ENCODE measurements around the gene UQCR10.
A peak's percentile ranks its signal among the peaks of the same experiment; 100 is the strongest.

Gene UQCR10

DNA sequence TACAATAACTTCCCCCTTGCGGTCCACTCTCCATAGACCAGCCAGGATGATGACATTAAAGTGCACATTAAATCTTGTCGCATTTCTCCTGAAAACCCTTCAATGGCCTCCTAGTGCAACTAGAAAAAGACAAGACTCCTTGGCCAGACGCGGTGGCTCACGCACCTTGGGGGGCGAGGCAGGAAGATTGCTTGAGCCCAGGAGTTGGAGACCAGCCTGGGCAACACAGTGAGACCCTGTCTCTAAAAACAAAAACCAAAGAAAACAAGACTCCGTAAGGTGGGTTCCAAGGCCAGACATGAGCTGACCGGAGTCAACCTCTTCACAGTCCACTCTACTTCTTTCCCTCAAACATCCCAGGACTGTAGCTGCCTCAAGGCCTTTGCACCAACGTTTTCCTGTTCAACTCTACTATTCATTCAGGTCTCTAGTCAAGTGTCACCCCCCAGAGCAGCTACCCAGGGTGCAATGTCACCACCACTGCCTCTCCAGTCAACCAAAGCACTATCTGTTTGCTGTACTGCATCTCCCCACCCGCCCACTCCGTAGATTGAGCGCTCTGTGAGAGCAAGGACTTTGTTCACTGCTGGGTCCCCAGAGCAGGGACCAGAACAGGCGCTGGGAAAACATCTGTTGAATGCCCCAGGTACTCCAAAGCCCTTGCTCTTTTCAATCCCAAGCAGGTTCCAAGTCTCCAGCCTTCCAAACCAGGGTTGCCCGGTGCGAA, 1.1 kb upstream of the UQCR10 start:
- no peak for DNase-seq

- DNase-seq, result peak; percentile 54 to 84 (median 72)
Observed at GRCh38 chr22:29766632-29767170, 468 bp upstream of the UQCR10 start, which contains the start of gene ZMAT5. TSS of gene ZMAT5 (minus strand) at chr22:29767007. CDS start at chr22:29748544, 18,463 bp downstream.

GRCh38 chr22:29768052-29768693, 1.0 kb downstream of the UQCR10 start:
- no peak for DNase-seq

DNA sequence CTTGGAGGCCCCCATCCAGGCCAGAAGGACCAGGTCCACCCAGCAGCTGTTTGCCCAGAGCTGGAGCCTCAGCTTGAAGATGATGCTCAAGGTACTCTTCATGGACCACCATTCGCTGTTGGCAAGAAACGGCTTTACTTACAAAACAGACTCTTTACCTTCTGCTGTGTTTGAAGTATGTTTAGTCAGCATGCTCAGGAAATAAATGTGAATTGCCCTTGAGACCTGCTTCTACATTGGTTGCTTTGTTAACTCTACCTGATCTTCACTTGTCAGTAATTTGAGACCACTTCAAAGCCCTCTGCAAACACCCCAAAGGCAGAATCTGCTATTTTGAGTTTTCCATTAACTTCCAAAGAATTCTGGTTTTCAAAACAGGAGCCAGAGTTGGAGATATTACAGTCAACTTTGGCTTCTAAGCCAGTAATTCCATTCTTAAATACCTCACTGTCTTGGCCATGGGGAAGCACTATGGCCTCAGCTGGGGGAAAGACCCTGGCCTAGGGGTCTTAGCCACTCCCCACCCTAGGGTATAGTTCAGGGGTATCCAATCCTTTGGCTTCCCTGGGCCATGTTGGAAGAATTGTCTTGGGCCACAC, 2.7 kb downstream of the UQCR10 start:
- DNase-seq, result no peak

- DNase-seq, result no peak
Observed at GRCh38 chr22:29772170-29772641, 5.0 kb downstream of the UQCR10 start.

DNA sequence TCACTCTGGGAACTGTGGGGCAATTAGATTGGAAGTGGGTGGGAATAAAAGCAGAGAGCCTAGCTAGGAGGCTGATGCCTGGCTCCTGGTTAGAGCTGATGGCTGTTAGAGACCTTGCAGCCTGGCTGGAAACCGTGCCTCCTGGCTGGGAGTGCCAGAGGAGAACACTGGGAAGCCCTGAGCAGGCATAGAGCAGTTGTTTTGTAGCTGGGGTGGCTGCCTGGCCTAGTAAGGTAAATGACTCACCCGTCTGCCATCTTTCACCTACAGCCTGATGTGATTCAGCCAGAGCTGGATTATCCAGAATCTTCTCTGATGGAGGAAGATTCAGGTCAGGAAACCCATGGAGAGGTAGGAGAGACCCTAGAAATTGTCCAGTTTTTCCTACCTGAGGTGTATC, 6.1 kb downstream of the UQCR10 start:
- no peak for DNase-seq

DNA sequence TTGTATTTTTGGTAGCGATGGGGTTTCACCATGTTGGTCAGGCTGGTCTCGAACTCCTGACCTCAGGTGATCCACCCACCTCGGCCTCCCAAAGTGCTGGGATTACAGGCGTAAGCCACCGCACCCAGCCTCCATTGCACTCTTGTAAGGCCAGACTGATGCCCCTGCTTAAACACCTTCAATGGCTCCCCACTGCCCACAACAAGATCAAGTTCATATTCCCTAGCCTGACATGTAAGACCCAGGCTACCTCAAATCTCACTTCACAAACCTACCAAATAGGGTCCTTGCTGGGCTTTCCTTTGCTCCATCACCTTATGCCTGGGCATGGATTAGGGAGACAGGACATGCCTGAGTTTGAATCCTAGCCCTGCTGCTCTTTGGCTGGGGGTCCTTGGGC, 13.1 kb downstream of the UQCR10 start:
- DNase-seq, result no peak

DNA sequence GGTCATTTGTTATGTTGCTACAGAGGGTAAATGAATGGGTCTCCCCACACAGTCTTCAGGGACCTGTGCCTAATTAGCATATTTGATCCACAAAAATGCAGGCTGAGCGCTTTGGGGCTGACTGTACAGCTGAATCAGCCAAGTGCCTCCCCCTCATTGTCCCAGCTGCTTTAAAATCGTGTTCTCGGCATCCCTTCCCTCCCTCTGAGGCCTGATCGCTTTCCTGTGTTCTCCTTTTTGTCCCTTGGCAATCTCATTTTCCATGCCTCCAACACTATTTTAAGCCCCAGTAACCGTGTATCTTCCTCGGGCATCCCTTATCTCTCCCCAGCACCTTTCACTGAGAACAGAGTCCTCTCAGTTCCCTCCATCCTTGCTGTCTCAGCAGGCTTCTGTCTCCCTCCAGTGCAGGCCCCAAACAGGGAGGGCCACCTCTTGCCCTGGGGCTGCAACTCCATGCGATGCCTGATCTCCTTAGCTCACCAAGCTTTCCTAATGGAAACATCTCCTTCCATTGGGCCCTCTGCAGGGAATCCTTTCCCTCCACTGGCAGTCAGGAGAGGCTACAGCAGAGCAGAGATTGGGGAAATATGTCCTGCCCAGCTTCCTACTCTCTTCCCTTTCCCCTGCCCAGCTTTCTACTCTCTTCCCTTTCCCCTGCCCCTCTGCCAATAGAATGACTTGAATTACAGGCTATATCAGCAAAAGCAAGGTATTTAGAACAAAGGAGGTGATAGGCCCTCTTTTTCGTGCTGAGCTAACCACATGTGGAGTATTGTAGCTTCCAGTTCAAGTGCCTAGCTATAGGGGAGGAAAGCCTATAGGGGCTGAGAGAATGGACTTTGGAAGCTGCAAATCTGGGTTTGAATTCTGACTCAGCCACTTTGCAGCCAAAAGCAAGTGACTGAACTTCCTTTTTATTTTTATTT, 13.8 kb downstream of the UQCR10 start:
- DNase-seq, result no peak

GRCh38 chr22:29782061-29782845, 15.1 kb downstream of the UQCR10 start:
- DNase-seq, result no peak

GRCh38 chr22:29784451-29785361, 17.5 kb downstream of the UQCR10 start:
- no peak for DNase-seq

DNA sequence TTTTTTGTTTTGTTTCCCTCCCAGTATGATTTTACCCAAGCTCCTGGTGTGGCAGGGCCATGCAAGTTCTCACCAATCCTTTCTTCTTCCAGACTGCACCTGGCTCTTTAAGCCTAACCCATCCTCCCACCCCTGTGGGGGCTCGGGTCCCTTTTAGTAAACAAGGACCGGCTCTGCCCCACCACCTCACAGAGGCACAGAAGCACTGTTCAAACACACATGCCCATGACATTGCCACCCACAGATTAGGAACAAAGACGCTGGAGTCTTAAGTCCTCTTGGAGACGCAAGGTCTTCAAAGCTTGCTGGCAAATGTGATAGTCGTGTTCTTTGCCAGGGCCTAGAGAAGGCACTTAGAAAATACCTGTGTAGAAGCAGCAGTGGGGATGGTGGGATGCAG, 18.9 kb downstream of the UQCR10 start:
- no peak for DNase-seq

DNA sequence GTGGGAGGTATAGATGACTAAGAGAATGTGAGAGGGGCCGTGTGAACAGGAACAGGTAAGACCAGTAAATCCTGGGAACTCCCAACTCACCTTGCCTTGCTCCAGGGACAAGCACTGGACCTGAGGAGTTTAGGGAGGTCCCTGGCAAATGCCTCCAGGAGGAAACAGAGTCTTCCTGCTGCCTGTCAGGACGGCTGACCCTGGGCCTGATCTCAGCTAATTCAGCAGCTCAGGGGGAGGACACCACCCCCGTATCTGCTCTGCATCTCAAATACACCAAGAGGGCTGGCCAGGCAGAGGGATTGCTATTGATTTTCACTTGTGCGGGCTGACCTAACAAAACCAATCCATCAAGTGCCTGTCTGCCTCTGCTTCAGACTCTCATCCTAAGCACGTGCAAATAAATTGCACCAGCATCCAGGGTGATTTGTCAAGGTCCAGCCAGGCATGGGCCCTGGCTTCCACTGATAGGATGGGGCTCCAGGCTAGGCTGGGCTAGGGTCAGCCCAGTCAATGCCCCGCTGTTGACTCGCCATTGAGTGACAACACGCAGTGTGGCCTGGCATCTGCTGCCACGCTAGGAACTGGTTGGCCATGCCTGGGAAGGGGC, 20.3 kb downstream of the UQCR10 start:
- DNase-seq, result no peak

GRCh38 chr22:29788339-29789279, 21.4 kb downstream of the UQCR10 start:
- no peak for DNase-seq

GRCh38 chr22:29790061-29790460, 22.9 kb downstream of the UQCR10 start:
- DNase-seq, result no peak

DNA sequence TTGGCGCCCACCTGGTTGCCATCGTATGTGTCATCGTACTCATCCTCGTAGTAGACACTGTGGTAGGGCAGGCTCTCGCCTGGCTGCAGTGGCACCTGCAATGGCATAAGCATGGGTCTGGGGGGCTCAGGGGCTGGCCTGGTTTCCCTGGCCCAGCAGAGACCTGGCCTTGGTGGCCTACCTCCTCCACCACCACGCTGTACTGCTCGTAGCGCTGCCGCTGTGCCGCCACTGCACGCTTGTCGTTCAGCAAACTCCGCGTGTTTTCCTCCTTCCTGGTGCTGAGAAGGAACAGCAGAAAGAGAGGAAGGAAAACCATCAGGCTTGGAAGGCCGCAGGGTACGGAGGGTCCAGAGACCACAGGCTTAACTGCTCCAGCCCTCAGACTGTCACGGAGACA, 26.2 kb downstream of the UQCR10 start:
- DNase-seq, result no peak

DNA sequence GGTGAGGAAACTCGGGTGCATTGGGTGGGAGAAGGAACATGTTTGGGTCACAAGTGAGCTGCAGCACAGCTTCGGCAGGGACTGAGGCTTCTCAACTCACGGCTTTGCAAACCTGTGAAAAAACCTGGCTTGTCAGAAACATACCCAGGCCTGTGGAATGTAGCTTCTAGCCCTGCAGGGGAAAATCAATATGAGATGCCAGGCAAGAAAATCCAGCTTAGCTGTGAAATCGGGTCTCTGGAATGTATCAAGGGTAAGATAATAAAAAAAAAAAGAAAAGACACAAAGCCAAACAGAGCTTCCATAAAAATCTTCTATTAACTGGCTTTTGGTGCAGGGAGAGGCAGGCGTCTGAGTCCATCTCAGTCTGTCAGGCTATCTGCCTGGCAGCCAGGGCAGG, 28.5 kb downstream of the UQCR10 start:
- no peak for DNase-seq

GRCh38 chr22:29797351-29797750, 30.2 kb downstream of the UQCR10 start:
- no peak for DNase-seq

DNA sequence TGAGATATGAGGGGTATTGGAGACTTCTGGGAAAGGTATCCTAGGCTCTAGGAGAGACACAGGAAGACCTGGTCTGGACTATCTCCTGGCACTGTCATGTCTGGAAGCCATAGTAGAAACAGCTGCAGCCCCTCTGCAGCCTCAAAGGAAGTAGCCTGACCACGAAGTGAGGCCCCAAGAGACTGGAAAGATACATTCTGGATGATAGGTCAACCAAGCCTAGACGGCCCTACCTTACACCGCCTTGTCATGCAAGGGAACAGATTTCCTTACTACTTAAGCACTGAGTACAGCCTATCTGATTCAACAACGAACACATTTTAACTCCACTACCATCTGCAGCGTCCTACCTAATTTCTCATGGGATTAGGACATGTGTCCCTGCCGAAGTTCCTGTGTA, 31.1 kb downstream of the UQCR10 start:
- DNase-seq, result no peak

DNA sequence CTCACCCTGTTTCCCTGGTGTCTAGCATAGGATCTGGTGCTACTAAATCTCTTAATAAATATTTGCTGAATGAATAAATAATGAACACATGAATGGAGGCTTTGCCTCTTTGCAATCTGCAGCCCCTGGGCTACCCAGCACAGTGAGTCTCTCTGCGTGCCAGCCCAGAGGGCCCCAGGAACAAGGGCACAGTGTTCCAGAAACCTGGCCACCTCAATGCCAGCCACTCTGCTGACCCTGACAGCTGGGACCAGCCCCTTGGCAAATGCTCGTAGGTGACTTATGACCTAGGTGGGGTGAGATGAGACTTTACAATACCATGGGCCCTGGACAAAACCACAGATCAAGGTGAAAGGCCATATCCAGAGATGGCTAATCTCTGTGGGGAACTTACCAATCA, 31.6 kb downstream of the UQCR10 start:
- no peak for DNase-seq

All from activated naive CD4-positive, alpha-beta T cell (primary cell).